Measurements from ENCODE around the gene CLIP1. TPM values are rescaled to one million over a fixed set of nuclear protein-coding genes. Genes with fewer than 3 reads are reported as not detected.
"Not testable (repeated sequence)": the region's sequence is repeated elsewhere in the genome, so short reads cannot be mapped to it uniquely, and the experiment has no call there.

CLIP1 gene
- total RNA-seq, 1 experiment from 2014 or later = 42.9 TPM

DNA sequence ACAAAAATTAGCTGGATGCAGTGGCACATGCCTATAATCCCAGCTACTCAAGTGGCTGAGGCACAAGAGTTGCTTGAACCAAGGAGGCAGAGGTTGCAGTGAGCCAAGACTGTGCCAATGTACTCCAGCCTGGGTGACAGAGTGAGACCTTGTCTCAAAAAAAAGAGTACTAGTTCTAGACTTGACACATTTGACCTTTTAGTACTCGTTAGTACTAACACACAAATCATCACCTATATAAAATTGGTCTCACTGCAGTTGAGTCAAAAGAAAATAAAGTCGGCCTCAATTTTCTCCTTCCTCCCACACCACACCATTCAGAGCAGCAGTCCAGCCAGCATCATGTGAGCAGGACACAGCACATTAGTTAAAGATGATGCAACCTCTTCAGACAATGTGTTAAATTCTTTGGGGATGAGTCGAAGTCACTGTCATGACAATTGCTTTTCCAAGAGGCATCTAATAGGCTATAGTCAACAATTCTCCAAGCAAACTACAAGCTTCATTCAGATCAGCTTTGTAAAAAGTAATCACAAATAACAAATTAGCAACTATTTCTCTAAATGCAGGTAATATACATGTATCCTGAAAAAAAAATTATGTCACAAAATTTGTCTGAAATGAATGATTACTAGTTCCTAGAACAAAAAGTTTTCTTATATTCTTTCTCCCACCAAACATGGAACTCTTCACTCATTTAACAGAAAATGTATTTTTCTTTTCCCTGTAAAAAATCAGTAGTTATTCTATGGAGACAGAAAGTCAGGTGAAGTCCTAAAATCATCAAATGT, 55.6 kb downstream of the CLIP1 start (continued):
- TF ChIP-seq, protein P1, sequence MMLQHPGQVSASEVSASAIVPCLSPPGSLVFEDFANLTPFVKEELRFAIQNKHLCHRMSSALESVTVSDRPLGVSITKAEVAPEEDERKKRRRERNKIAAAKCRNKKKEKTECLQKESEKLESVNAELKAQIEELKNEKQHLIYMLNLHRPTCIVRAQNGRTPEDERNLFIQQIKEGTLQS (IDR thresholded peaks at IDR 0.05) = peak; percentile 95
- TF ChIP-seq SIN3A (IDR thresholded peaks at IDR 0.05; ENCODE audit: low read depth) = peak; percentile 39; the same call in 1 of the 2 replicates
- no peak for TF ChIP-seq ZFX (IDR thresholded peaks at IDR 0.05)
- peak; percentile 77 for TF ChIP-seq FOSL1 (IDR thresholded peaks at IDR 0.05; ENCODE audit: low read depth)
- no peak; the same call in 1 of the 2 replicates for TF ChIP-seq SRF (IDR thresholded peaks at IDR 0.05; ENCODE audit: low read depth)

DNA sequence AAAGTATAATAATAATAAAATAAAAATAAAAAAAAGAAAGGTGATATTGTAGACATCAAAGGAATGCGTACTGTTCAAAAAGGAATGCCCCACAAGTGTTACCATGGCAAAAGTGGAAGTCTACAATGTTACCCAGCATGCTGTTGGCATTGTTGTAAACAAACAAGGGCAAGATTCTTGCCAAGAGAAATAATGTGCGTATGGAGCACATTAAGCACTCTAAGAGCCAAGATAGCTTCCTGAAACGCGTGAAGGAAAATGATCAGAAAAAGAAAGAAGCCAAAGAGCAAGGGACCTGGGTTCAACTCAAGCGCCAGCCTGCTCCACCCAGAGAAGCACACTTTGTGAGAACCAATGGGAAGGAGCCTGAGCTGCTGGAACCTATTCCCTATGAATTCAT, 57.2 kb downstream of the CLIP1 start:
- ATAC-seq; POLR2A ChIA-PET; DNase-seq (ENCODE audit: low read depth, low spot score); H3K9me2 ChIP-seq (ENCODE audit: insufficient read depth); H3K4me2 ChIP-seq (ENCODE audit: low read length); H4K20me1 ChIP-seq (ENCODE audit: insufficient read depth); H2AFZ ChIP-seq (ENCODE audit: low read depth, low read length, poor library complexity, severe bottlenecking); H3K27me3 ChIP-seq (ENCODE audit: insufficient read depth, low read length); H3K36me3 ChIP-seq (ENCODE audit: control insufficient read depth in 1 of 2, insufficient read depth in 2 of 2, low read length in 2 of 2); H3K27ac ChIP-seq (ENCODE audit: low read depth, low read length); CTCF ChIA-PET; BruUV-seq (replicated peaks); H3K9ac ChIP-seq (ENCODE audit: low read length); H3K9me3 ChIP-seq (ENCODE audit: control insufficient read depth in 1 of 2, insufficient read depth in 1 of 2, low read depth in 1 of 2, low read length in 2 of 2); intact Hi-C loops (cut with micrococcal nuclease); RAD21 ChIA-PET (ENCODE audit: low non-redundant PET in 1 of 2, low total read pairs in 2 of 2, uncharacterized antibody in 2 of 2, unreplicated experiment in 2 of 2); H3K4me3 ChIP-seq (replicated peaks in 1 of 2; ENCODE audit: low read depth in 1 of 2, low read length in 2 of 2): not testable (repeated sequence)
- Histone ChIP-seq H3K79me2 (ENCODE audit: insufficient read depth, low read length) (peaks cover 29% of the 10 kb centered on the region), H3K4me1 (ENCODE audit: control insufficient read depth in 1 of 2, insufficient read depth in 2 of 2, low read length in 2 of 2) (peaks cover 35 to 37% of the 10 kb centered on the region in 2 experiments)

DNA sequence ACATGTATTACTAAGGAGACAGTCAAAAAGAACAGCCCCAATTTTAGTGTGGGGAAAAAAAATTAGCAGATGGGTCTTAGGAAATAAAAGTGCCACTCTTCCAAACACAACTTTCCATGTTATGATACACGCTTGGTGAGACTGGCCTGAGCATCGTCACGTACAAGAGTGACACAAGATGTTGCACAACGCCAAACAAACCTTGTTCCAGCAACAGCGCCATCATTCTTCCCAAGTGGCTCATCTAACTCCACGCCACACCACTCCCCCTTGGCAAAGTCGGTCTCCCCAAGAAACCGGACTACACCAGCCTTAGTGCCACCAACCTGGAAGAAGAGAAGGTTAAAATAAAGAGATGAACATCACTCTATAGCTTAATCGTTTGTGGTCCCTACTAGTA, 58.7 kb downstream of the CLIP1 start:
- ChIA-PET POLR2A (no interaction called here), RAD21 (ENCODE audit: low non-redundant PET in 1 of 2, low total read pairs in 2 of 2, uncharacterized antibody in 2 of 2, unreplicated experiment in 2 of 2) (no interaction called here), CTCF (no interaction called here)
- Histone ChIP-seq H3K4me3 (replicated peaks in 1 of 2; ENCODE audit: low read depth in 1 of 2, low read length in 2 of 2) (no peak overlapping the region), H3K9ac (ENCODE audit: low read length) (no peak overlapping the region), H3K9me2 (ENCODE audit: insufficient read depth) (no peaks in the 10 kb centered on the region), H3K27me3 (ENCODE audit: insufficient read depth, low read length) (no peaks in the 10 kb centered on the region), H3K9me3 (ENCODE audit: control insufficient read depth in 1 of 2, insufficient read depth in 1 of 2, low read depth in 1 of 2, low read length in 2 of 2) (no peaks in the 10 kb centered on the region), H3K4me2 (ENCODE audit: low read length) (no peak overlapping the region), H3K4me1 (ENCODE audit: control insufficient read depth in 1 of 2, insufficient read depth in 2 of 2, low read length in 2 of 2) (peaks cover 26 to 27% of the 10 kb centered on the region in 2 experiments), H3K79me2 (ENCODE audit: insufficient read depth, low read length) (peaks cover 22% of the 10 kb centered on the region), H3K36me3 (ENCODE audit: control insufficient read depth in 1 of 2, insufficient read depth in 2 of 2, low read length in 2 of 2) (peaks cover 0 to 6% of the 10 kb centered on the region in 2 experiments; a peak in 1 of 4 replicates), H3K27ac (ENCODE audit: low read depth, low read length) (no peak overlapping the region), H4K20me1 (ENCODE audit: insufficient read depth) (no peaks in the 10 kb centered on the region), H2AFZ (ENCODE audit: low read depth, low read length, poor library complexity, severe bottlenecking) (no peak overlapping the region)
- DNase-seq (ENCODE audit: low read depth, low spot score) (no peak), ATAC-seq (no peak)
- BruUV-seq (replicated peaks) = no TSS peak
- intact Hi-C loops (cut with micrococcal nuclease) = no loop called here
- TF ChIP-seq EZH2 (IDR thresholded peaks at IDR 0.05) (no peak), CEBPB (IDR thresholded peaks at IDR 0.05; ENCODE audit: low read depth) (no peak), SP1 (IDR thresholded peaks at IDR 0.05; ENCODE audit: low read depth) (no peak), ELF1 (IDR thresholded peaks at IDR 0.05; ENCODE audit: borderline replicate concordance, low read depth) (no peak), SRF (IDR thresholded peaks at IDR 0.05; ENCODE audit: low read depth) (no peak), RAD21 (IDR thresholded peaks at IDR 0.05; ENCODE audit: low read depth) (no peak), CBX3 (IDR thresholded peaks at IDR 0.05; ENCODE audit: low read depth) (no peak)
- TF ChIP-seq, protein P2, sequence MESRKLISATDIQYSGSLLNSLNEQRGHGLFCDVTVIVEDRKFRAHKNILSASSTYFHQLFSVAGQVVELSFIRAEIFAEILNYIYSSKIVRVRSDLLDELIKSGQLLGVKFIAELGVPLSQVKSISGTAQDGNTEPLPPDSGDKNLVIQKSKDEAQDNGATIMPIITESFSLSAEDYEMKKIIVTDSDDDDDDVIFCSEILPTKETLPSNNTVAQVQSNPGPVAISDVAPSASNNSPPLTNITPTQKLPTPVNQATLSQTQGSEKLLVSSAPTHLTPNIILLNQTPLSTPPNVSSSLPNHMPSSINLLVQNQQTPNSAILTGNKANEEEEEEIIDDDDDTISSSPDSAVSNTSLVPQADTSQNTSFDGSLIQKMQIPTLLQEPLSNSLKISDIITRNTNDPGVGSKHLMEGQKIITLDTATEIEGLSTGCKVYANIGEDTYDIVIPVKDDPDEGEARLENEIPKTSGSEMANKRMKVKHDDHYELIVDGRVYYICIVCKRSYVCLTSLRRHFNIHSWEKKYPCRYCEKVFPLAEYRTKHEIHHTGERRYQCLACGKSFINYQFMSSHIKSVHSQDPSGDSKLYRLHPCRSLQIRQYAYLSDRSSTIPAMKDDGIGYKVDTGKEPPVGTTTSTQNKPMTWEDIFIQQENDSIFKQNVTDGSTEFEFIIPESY (IDR thresholded peaks at IDR 0.05; ENCODE audit: extremely low read depth, insufficient replicate concordance, low read length) = no peak
- TF ChIP-seq, protein P3, sequence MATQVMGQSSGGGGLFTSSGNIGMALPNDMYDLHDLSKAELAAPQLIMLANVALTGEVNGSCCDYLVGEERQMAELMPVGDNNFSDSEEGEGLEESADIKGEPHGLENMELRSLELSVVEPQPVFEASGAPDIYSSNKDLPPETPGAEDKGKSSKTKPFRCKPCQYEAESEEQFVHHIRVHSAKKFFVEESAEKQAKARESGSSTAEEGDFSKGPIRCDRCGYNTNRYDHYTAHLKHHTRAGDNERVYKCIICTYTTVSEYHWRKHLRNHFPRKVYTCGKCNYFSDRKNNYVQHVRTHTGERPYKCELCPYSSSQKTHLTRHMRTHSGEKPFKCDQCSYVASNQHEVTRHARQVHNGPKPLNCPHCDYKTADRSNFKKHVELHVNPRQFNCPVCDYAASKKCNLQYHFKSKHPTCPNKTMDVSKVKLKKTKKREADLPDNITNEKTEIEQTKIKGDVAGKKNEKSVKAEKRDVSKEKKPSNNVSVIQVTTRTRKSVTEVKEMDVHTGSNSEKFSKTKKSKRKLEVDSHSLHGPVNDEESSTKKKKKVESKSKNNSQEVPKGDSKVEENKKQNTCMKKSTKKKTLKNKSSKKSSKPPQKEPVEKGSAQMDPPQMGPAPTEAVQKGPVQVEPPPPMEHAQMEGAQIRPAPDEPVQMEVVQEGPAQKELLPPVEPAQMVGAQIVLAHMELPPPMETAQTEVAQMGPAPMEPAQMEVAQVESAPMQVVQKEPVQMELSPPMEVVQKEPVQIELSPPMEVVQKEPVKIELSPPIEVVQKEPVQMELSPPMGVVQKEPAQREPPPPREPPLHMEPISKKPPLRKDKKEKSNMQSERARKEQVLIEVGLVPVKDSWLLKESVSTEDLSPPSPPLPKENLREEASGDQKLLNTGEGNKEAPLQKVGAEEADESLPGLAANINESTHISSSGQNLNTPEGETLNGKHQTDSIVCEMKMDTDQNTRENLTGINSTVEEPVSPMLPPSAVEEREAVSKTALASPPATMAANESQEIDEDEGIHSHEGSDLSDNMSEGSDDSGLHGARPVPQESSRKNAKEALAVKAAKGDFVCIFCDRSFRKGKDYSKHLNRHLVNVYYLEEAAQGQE (IDR thresholded peaks at IDR 0.05; ENCODE audit: low read depth) = no peak

Measured in HCT116 (cell line).